AG04450 (cell line): Measurements from ENCODE around the gene PRKAG2. TPM values are rescaled to one million over a fixed set of nuclear protein-coding genes. Genes with fewer than 3 reads are reported as not detected.
A peak's percentile ranks its signal among the peaks of the same experiment; 100 is the strongest.
"Not testable (repeated sequence)": the region's sequence is repeated elsewhere in the genome, so short reads cannot be mapped to it uniquely, and the experiment has no call there.

ENCODE experiments used
- CTCF ChIA-PET: fragments of 300-600, 350-600 bp; formaldehyde crosslinking; extraction: SDS; loops from one replicate; lab custom pipeline; 2022; ENCODE audit warnings: antibody characterized with exemption, inconsistent platforms; lab: Charles Lee
- POLR2A ChIA-PET: fragments of 350-600 bp; formaldehyde crosslinking; extraction: SDS; loops from one replicate; lab custom pipeline; 2021; ENCODE audit warnings: antibody characterized with exemption, inconsistent platforms; lab: Yijun Ruan, JAX
- DNase-seq: peaks from one replicate; pipeline ENCODE4 v3.0.0-alpha.2; 2011; ENCODE audit warnings: low read depth, low spot score
- H3K27ac ChIP-seq: one replicate; pipeline ENCODE4 v1.5.1; 2012; ENCODE audit warnings: low read depth, low read length, control low read depth
- H3K27me3 ChIP-seq: one replicate; pipeline ENCODE4 v1.6.0; 2012; ENCODE audit warnings: low read length; ENCODE audit not compliant: control insufficient read depth, insufficient read depth
- H3K4me3 ChIP-seq: 2 replicates; pipeline ENCODE4 v1.5.1; 2011; ENCODE audit warnings: mild to moderate bottlenecking, low read depth, low read length, control low read depth
- H3K9me3 ChIP-seq: 2 replicates; pipeline ENCODE4 v1.5.1; 2012; ENCODE audit warnings: low read length; ENCODE audit not compliant: control insufficient read depth, insufficient read depth
- polyA plus RNA-seq: library from polyadenylated mRNA; depleted of rRNA; stranded (reverse); fragments of >200 nt; gene quantifications from 2 replicates; pipeline ENCODE4 v1.2.3, GENCODE V29; 2011
- TF ChIP-seq, protein P1 (sequence below): IDR thresholded peaks from 2 replicates; pipeline ENCODE4 v1.5.1; 2011; ENCODE audit warnings: low read depth, low read length, control low read depth, inconsistent platforms

The PRKAG2 gene
- polyA plus RNA-seq, 1 experiment = 45.0 TPM

GRCh38 chr7:151785681-151785965 is 91.3 kb downstream of the PRKAG2 start:
- CTCF ChIA-PET = no interaction called here
- H3K27me3 ChIP-seq = peaks cover 31% of the 10 kb centered on the region
- DNase-seq = no peak
- no peaks in the 10 kb centered on the region; the same call in 1 of the 2 replicates for H3K9me3 ChIP-seq
- H3K4me3 ChIP-seq = no peak overlapping the region
- TF ChIP-seq, protein P1, sequence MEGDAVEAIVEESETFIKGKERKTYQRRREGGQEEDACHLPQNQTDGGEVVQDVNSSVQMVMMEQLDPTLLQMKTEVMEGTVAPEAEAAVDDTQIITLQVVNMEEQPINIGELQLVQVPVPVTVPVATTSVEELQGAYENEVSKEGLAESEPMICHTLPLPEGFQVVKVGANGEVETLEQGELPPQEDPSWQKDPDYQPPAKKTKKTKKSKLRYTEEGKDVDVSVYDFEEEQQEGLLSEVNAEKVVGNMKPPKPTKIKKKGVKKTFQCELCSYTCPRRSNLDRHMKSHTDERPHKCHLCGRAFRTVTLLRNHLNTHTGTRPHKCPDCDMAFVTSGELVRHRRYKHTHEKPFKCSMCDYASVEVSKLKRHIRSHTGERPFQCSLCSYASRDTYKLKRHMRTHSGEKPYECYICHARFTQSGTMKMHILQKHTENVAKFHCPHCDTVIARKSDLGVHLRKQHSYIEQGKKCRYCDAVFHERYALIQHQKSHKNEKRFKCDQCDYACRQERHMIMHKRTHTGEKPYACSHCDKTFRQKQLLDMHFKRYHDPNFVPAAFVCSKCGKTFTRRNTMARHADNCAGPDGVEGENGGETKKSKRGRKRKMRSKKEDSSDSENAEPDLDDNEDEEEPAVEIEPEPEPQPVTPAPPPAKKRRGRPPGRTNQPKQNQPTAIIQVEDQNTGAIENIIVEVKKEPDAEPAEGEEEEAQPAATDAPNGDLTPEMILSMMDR = no peak
- H3K27ac ChIP-seq = no peak overlapping the region
- POLR2A ChIA-PET = interaction anchor here (0.6 kb wide), 1 partner anchor 45 kb away, joined by 3 read pairs; no protein-coding TSS in a partner anchor

- peaks cover 34% of the 10 kb centered on the region for H3K27me3 ChIP-seq
- no peak for DNase-seq
- TF ChIP-seq, protein P1 = no peak
- no peak overlapping the region for H3K4me3 ChIP-seq
- no peaks in the 10 kb centered on the region; the same call in 1 of the 2 replicates for H3K9me3 ChIP-seq
- ChIA-PET CTCF (no interaction called here), POLR2A (no interaction called here)
- no peak overlapping the region for H3K27ac ChIP-seq
Measured at GRCh38 chr7:151784853-151785680, 91.8 kb downstream of the PRKAG2 start.

GRCh38 chr7:151783958-151784575 is 92.8 kb downstream of the PRKAG2 start:
- peaks cover 37% of the 10 kb centered on the region for H3K27me3 ChIP-seq
- peaks cover 4% of the 10 kb centered on the region; the same call in 1 of the 2 replicates for H3K9me3 ChIP-seq
- TF ChIP-seq, protein P1 = no peak
- ChIA-PET POLR2A (no interaction called here), CTCF (interaction anchor here (0.7 to 2.4 kb wide), 8 partner anchors 8 to 362 kb away, joined by 3 to 31 read pairs (median 12); partner anchors contain the start of gene PRKAG2)
- H3K4me3 ChIP-seq = no peak overlapping the region
- no peak for DNase-seq
- H3K27ac ChIP-seq = no peak overlapping the region

DNA sequence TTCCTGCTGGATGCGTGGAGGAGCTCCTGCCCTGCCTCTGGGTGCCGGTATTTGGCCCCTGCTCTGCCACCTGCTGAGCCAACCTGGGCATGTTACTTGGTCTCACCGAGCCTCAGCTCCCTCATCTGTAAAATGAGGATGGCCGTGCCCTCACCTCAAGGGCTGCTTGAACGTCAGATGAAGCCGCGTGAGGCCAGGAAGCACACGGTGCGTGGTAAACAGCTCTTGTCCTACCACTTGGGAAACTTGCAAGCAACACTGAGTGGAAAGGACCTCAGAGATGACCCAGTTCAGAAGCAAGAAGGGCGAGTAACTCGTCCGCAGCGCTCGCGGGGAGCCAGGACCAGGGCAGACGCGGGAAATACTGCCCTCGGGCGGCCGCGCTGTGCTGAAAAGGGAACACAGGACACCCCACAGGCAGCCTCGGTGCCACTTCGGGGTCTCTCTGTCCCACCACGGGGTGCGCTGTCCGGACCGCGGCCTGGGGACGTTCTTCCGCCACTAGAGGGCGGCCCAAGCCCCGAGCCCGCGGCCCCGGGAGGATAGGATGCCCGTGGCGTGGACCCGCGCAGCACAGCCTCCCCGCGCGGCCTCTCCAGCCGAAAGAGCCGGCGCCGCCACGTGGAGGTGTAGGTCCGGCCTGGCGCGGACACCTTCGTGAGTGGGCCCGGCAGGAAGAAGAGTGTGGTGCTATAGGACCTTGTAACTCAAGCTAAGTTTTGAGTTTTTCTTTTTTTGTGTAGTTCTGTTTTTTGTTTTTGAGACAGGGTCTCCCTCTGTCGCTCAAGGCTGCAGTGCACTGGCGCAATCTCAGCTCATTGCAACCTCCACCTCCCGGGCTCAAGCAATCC is 94.1 kb downstream of the PRKAG2 start:
- Histone ChIP-seq H3K27me3 (peaks cover 40% of the 10 kb centered on the region), H3K27ac (no peak overlapping the region), H3K4me3 (peak overlapping the region; percentile 45), H3K9me3 (peaks cover 10% of the 10 kb centered on the region)
- TF ChIP-seq, protein P1 = peak; percentile 85
- peak; percentile 11 for DNase-seq
- POLR2A ChIA-PET = no interaction called here
- CTCF ChIA-PET = interaction anchor here (0.5 to 2.5 kb wide), 45 partner anchors 9 to 785 kb away, joined by 3 to 31 read pairs (median 4); partner anchors contain the start of gene PRKAG2

- H3K27ac ChIP-seq, DNase-seq, POLR2A ChIA-PET, H3K4me3 ChIP-seq: not testable (repeated sequence)
- peaks cover 14% of the 10 kb centered on the region for H3K9me3 ChIP-seq
- CTCF ChIA-PET = interaction anchor here (0.5 to 2.5 kb wide), 39 partner anchors 9 to 808 kb away, joined by 3 to 31 read pairs (median 4); no protein-coding TSS in a partner anchor
- peaks cover 35% of the 10 kb centered on the region for H3K27me3 ChIP-seq
Measured at GRCh38 chr7:151782256-151782597, 94.7 kb downstream of the PRKAG2 start.
